GM12878 (cell line): Measurements from ENCODE around the gene PCBD2. TPM values are rescaled to one million over a fixed set of nuclear protein-coding genes. Genes with fewer than 3 reads are reported as not detected.
A peak's percentile ranks its signal among the peaks of the same experiment; 100 is the strongest.

Experiments used
- BMI1 ChIP-seq: fragments of 450-650 bp; IDR thresholded peaks from 2 replicates; pipeline ENCODE4 v1.6.1; 2016; ENCODE audit warnings: mild to moderate bottlenecking, moderate library complexity, borderline replicate concordance
- BRCA1 ChIP-seq: IDR thresholded peaks from 2 replicates; pipeline ENCODE4 v1.6.1; 2011; ENCODE audit warnings: low read depth, low read length, improper control_type of control experiment
- ELK1 ChIP-seq: IDR thresholded peaks from 2 replicates; pipeline ENCODE4 v1.6.1; 2012; ENCODE audit warnings: low read depth, low read length, improper control_type of control experiment
- FOXK2 ChIP-seq: fragments of 450-650 bp; IDR thresholded peaks from 2 replicates; pipeline ENCODE4 v1.6.1; 2017; ENCODE audit warnings: mild to moderate bottlenecking, moderate library complexity
- GATAD2B ChIP-seq: fragments of 450-650 bp; conservative IDR thresholded peaks from 2 replicates; pipeline ENCODE4 v1.6.1; 2017; ENCODE audit warnings: low read depth, mild to moderate bottlenecking, moderate library complexity
- HDGF ChIP-seq: fragments of 450-650 bp; IDR thresholded peaks from 2 replicates; pipeline ENCODE4 v1.6.1; 2016; ENCODE audit warnings: antibody characterized with exemption
- IRF4 ChIP-seq: IDR thresholded peaks from 2 replicates; pipeline ENCODE4 v1.6.1; 2011; ENCODE audit warnings: low read depth, low read length
- IRF5 ChIP-seq: fragments of 450-650 bp; IDR thresholded peaks from 2 replicates; pipeline ENCODE4 v1.6.1; 2017; ENCODE audit warnings: borderline replicate concordance
- MEF2B ChIP-seq: fragments of 450-650 bp; IDR thresholded peaks from 2 replicates; pipeline ENCODE4 v1.6.1; 2018; ENCODE audit warnings: mild to moderate bottlenecking, moderate library complexity; ENCODE audit not compliant: partially characterized antibody, poor library complexity, severe bottlenecking
- MTA3 ChIP-seq: IDR thresholded peaks from 2 replicates; pipeline ENCODE4 v1.6.1; 2012; ENCODE audit warnings: low read length, inconsistent platforms, borderline replicate concordance
- NBN ChIP-seq: fragments of 450-650 bp; IDR thresholded peaks from 2 replicates; pipeline ENCODE4 v1.6.1; 2016
- RELB ChIP-seq: fragments of 450-650 bp; IDR thresholded peaks from 2 replicates; pipeline ENCODE4 v1.6.1; 2017; ENCODE audit warnings: low read depth, mild to moderate bottlenecking, moderate library complexity
- RUNX3 ChIP-seq: IDR thresholded peaks from 2 replicates; pipeline ENCODE4 v1.6.1; 2012; ENCODE audit warnings: low read length, inconsistent platforms
- STAT1 ChIP-seq: fragments of 450-650 bp; conservative IDR thresholded peaks from 2 replicates; pipeline ENCODE4 v1.6.1; 2014; ENCODE audit warnings: antibody characterized with exemption, mild to moderate bottlenecking
- TAF1 ChIP-seq: IDR thresholded peaks from 2 replicates; pipeline ENCODE4 v1.6.1; 2011; ENCODE audit warnings: mild to moderate bottlenecking, low read depth, low read length, borderline replicate concordance
- ZNF207 ChIP-seq: fragments of 450-650 bp; IDR thresholded peaks from 2 replicates; pipeline ENCODE4 v1.6.1; 2014; ENCODE audit warnings: antibody characterized with exemption, mild to moderate bottlenecking, borderline replicate concordance
- ZNF384 ChIP-seq: IDR thresholded peaks from 2 replicates; pipeline ENCODE4 v1.6.1; 2012; ENCODE audit warnings: low read depth, mild to moderate bottlenecking, low read length, improper control_type of control experiment, borderline replicate concordance
- polyA plus RNA-seq, 11 experiments: library from polyadenylated mRNA; depleted of rRNA in 4 of 11; unstranded in 6 of 11; stranded (reverse) in 5 of 11; fragments of >200 nt; fragmentation: Nextera tagmentation in 4 of 11; fragmentation: Illumina TruSeq in 1 of 11; extraction: Ambion mirVana in 4 of 11; extraction: Trizol in 1 of 11; gene quantifications; 1 replicate in 1 of 11; 2 replicates in 10 of 11; pipeline versions ENCODE4 v1.2.1 to v1.2.3, GENCODE V29; 2011 to 2016; ENCODE audit warnings: inconsistent platforms in 2 of 11, missing spikeins in 2 of 11, low read depth in 1 of 11
- total RNA-seq, 4 experiments: library from RNA; depleted of rRNA in 3 of 4; stranded (reverse); fragments of >200 nt in 3 of 4; fragmentation: Illumina TruSeq in 1 of 4; extraction: Trizol in 1 of 4; gene quantifications; 2 replicates each; pipeline versions ENCODE4 v1.2.1 to v1.2.3, GENCODE V29; 2013 to 2021
- TF ChIP-seq, protein P1 (sequence below): fragments of 450-650 bp; IDR thresholded peaks from 2 replicates; pipeline ENCODE4 v1.6.1; 2017; ENCODE audit warnings: mild to moderate bottlenecking, moderate library complexity
- TF ChIP-seq, protein P2 (sequence below): IDR thresholded peaks from 2 replicates; pipeline ENCODE4 v1.6.1; 2012; ENCODE audit warnings: low read length, inconsistent platforms
- TF ChIP-seq, protein P3 (sequence below): IDR thresholded peaks from 2 replicates; pipeline ENCODE4 v1.6.1; 2012; ENCODE audit warnings: low read depth, low read length, improper control_type of control experiment

Gene PCBD2
- total and polyA plus RNA-seq, 10 of the 15 experiments (the other 5 are each of a cell fraction or from before 2014, with no cell fraction given): 5.4 to 13.6 (median 6.7) TPM

GRCh38 chr5:134902071-134902801 is 2.7 kb upstream of the PCBD2 start (continued):
- TF ChIP-seq, protein P1, sequence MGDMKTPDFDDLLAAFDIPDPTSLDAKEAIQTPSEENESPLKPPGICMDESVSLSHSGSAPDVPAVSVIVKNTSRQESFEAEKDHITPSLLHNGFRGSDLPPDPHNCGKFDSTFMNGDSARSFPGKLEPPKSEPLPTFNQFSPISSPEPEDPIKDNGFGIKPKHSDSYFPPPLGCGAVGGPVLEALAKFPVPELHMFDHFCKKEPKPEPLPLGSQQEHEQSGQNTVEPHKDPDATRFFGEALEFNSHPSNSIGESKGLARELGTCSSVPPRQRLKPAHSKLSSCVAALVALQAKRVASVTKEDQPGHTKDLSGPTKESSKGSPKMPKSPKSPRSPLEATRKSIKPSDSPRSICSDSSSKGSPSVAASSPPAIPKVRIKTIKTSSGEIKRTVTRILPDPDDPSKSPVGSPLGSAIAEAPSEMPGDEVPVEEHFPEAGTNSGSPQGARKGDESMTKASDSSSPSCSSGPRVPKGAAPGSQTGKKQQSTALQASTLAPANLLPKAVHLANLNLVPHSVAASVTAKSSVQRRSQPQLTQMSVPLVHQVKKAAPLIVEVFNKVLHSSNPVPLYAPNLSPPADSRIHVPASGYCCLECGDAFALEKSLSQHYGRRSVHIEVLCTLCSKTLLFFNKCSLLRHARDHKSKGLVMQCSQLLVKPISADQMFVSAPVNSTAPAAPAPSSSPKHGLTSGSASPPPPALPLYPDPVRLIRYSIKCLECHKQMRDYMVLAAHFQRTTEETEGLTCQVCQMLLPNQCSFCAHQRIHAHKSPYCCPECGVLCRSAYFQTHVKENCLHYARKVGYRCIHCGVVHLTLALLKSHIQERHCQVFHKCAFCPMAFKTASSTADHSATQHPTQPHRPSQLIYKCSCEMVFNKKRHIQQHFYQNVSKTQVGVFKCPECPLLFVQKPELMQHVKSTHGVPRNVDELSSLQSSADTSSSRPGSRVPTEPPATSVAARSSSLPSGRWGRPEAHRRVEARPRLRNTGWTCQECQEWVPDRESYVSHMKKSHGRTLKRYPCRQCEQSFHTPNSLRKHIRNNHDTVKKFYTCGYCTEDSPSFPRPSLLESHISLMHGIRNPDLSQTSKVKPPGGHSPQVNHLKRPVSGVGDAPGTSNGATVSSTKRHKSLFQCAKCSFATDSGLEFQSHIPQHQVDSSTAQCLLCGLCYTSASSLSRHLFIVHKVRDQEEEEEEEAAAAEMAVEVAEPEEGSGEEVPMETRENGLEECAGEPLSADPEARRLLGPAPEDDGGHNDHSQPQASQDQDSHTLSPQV: no peak
- TF ChIP-seq HDGF: peak; percentile 37; the same call in 1 of the 2 replicates
- 0 out of 2 replicates have a peak, but pooled peaks have one; percentile 41 for TF ChIP-seq FOXK2
- no peak for TF ChIP-seq TAF1
- peak; percentile 73 for TF ChIP-seq RUNX3
- TF ChIP-seq IRF4: no peak
- peak; percentile 30; the same call in 1 of the 2 replicates for TF ChIP-seq RELB
- TF ChIP-seq IRF5: no peak
- no peak for TF ChIP-seq MEF2B
- TF ChIP-seq MTA3: no peak; the same call in 1 of the 2 replicates
- no peak for TF ChIP-seq GATAD2B
- no peak for TF ChIP-seq ZNF384
- TF ChIP-seq, protein P2, sequence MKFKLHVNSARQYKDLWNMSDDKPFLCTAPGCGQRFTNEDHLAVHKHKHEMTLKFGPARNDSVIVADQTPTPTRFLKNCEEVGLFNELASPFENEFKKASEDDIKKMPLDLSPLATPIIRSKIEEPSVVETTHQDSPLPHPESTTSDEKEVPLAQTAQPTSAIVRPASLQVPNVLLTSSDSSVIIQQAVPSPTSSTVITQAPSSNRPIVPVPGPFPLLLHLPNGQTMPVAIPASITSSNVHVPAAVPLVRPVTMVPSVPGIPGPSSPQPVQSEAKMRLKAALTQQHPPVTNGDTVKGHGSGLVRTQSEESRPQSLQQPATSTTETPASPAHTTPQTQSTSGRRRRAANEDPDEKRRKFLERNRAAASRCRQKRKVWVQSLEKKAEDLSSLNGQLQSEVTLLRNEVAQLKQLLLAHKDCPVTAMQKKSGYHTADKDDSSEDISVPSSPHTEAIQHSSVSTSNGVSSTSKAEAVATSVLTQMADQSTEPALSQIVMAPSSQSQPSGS: no peak; the same call in none of the 2 replicates
- TF ChIP-seq STAT1: no peak
- TF ChIP-seq, protein P3, sequence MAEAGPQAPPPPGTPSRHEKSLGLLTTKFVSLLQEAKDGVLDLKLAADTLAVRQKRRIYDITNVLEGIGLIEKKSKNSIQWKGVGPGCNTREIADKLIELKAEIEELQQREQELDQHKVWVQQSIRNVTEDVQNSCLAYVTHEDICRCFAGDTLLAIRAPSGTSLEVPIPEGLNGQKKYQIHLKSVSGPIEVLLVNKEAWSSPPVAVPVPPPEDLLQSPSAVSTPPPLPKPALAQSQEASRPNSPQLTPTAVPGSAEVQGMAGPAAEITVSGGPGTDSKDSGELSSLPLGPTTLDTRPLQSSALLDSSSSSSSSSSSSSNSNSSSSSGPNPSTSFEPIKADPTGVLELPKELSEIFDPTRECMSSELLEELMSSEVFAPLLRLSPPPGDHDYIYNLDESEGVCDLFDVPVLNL: no peak
- no peak for TF ChIP-seq ELK1
- no peak for TF ChIP-seq BMI1
- TF ChIP-seq ZNF207: no peak
- peak; percentile 70; the same call in 1 of the 2 replicates for TF ChIP-seq NBN
- TF ChIP-seq BRCA1: no peak
